Measurements from ENCODE around the gene FGGY. TPM values are rescaled to one million over a fixed set of nuclear protein-coding genes. Genes with fewer than 3 reads are reported as not detected.

Gene FGGY, protein sequence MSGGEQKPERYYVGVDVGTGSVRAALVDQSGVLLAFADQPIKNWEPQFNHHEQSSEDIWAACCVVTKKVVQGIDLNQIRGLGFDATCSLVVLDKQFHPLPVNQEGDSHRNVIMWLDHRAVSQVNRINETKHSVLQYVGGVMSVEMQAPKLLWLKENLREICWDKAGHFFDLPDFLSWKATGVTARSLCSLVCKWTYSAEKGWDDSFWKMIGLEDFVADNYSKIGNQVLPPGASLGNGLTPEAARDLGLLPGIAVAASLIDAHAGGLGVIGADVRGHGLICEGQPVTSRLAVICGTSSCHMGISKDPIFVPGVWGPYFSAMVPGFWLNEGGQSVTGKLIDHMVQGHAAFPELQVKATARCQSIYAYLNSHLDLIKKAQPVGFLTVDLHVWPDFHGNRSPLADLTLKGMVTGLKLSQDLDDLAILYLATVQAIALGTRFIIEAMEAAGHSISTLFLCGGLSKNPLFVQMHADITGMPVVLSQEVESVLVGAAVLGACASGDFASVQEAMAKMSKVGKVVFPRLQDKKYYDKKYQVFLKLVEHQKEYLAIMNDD
- total RNA-seq (2022; extraction: Qiagen RNA extraction; ENCODE audit: low read depth) = 1.6 to 3.0 TPM (median 2.1 TPM) in 5 replicates

DNA sequence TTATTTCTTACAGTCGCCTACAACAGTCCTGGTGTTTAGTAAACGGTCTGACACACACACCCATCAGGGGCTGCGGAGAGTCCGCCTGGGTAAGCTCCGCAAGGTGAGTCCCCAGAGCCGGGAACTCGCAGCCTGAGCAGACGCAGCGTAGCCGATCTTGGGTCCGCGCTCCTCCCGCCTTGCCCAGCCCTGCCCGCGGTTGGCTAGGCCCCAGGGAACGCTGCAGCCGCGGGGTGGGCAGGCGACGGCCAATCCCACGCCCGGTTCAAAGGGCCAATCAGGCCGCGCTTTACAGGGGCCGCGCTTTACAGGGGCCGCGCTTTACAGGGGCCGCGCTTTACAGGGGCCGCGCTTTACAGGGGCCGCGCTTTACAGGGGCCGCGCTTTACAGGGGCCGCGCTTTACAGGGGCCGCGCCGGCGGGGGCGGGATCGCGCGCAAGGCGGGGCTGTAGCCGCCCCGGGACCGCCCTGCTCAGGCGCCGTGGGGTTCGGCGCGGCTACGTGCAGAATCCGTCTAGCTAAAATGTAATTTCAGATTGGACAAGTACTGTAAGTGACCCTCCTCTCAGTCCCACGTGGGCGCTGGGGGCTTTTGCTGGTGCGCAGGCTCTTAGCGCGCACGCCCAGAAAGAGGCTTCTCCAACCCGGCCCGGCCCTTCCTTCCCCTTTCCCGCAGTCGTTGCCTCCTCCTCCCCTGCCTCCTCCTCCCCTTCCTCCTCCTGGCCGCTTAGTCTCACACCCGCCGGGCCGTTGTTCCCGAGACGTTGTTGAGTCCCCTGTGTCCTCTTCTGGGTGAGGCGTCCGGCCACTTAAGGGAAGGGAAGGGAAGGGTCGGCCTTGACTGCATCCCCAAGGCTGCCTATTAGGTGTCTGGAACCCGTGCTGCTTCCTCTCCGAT lies at the start of gene FGGY:
FGGY (plus strand) TSS at position 737 of the 899 bp plus-strand sequence. CDS start 24,456 bp downstream, outside the sequence.

All from A549 treated with RU486 at 1 μM for 4 hours (cell line).